NCI-H2171 treated with DMSO at 0.1 percent for 48 hours (cell line): ENCODE data around the gene DUOX2.
"Not testable (repeated sequence)": the region's sequence is repeated elsewhere in the genome, so short reads cannot be mapped to it uniquely, and the experiment has no call there.

Experiments used
- DNase-seq: peaks from one replicate; lab custom pipeline; 2025; lab: John Stamatoyannopoulos, UW

Gene DUOX2

GRCh38 chr15:45100884-45101625, 12.9 kb downstream of the DUOX2 start:
- no peak for DNase-seq

GRCh38 chr15:45099549-45100165, 14.3 kb downstream of the DUOX2 start:
- DNase-seq, result no peak

- no peak for DNase-seq
These were observed 16.5 kb downstream of the DUOX2 start for GRCh38 chr15:45097466-45097865.

GRCh38 chr15:45095661-45096060, 18.3 kb downstream of the DUOX2 start:
- DNase-seq, result no peak

GRCh38 chr15:45094358-45094730, 19.6 kb downstream of the DUOX2 start:
- DNase-seq, result no peak

DNA sequence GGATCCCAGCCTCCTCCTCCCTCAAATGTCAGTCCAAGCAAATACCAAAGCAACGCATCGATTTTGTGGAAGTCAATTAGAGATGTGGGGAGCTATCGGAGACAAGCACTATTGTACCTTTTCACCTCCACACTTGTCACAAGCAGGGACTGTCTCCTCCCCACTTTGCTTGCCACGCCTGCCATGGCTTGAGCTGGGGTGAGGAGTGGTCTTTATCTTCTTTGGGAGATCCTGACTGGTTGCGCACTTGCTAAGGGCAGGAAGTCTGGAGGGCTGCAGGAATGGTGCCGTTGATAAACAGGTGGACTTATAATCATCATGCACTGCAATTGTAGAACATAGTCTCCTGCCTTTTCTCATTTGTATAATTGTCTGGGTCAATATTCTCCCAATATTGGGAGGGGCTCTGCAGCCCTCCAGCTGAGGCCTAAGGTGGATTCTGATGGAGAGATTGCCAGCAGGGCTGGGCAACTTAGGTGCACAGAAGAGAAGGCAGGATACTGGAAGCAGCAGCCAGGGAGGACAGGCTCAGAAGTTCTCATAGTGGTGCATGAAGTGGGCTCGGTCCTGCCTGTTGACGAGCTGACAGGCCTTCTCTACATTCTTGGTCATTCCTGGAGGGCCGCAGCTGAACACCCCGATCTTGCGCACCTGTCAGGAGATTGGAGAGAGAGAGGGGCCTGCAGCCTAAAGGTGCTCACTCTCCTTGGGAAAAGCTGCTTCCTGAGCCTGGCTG, 20.2 kb downstream of the DUOX2 start:
- no peak for DNase-seq

DNA sequence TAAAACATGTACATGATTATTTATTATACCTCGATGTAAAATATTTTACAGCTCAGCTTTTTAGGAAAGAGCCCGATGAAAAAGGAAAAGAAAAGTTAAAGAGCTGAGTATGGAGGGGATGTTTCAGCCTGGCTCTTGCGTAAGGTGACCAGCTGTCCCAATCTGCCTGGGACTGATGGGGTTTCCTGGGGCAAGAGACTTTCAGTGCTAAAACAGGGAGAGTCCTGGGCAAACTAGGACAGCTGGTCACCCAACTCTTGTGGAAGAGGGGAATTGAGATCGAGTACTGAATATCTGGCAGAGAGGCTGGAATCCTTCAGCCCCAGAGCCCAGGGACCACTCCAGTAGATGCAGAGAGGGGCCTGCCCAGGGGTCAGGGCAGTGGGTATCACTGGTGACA, 21.0 kb downstream of the DUOX2 start:
- DNase-seq, result no peak

DNA sequence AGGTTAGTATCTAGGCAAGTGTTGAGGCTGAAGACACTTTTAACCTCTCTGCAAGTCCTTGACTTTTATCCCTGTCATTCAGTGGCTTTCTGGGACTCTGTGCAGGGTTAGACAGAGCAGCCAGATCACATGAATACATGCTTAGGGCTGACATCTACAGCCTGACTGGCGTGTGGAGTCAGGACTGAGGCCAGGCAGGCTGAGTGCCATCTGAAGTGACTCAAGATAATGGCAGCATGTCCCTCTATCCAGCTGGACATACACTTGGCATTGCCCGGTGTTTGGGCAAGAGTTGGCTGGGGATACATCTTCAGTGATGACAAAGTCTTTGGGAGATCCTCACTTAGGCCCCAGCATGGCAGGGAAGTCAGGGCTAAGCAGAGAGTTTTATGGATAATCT, 22.4 kb downstream of the DUOX2 start:
- DNase-seq, result no peak

DNA sequence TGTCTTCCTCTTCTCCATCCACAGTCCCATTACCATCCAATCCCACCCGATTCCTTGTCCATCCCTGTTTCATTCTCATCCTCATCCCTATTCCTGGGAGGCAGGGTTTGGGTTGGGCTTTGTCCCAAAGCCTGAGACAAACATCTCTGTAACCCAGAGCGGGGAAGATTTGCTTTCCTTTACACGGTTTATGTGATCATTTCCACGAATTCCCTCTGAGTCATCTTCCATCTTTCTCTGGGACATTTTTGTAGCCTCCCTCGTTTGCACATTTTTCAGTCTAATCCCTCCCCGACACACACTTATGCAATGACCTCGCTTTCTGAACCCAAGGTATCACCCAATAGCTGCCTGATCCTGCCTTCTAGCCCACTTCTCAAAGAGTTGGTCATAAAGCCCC, 22.8 kb downstream of the DUOX2 start:
- no peak for DNase-seq

DNA sequence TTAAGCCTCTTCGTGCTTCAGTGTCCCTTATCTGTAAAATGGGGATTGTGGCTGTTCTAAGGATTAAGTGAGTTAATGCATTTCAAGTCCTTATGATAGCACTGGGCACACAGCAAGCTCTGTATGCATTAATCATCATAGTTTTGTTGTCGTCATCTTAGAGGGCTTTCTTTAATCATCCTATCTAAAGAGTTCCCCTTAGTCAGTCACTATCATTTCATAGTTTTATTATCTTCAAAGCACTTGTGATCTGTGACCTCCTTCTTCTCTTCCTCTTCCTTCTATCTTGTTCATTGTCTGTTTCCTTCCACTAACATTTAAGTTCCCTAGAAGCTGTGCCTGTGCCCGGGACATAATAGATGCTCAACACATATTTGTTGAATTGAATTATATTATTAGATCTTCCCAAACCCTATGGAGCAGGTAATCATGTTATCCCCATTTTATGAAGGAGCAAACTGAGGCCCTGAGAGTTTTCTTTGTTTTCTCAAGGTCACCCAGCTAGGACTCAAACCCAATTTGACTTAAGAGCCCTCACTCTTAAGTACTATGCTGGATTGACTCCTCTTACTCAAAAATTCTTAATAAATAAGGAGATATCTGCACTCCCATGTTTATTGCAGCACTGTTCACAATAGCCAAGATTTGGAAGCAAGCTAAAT, 24.1 kb downstream of the DUOX2 start:
- DNase-seq, result no peak

DNA sequence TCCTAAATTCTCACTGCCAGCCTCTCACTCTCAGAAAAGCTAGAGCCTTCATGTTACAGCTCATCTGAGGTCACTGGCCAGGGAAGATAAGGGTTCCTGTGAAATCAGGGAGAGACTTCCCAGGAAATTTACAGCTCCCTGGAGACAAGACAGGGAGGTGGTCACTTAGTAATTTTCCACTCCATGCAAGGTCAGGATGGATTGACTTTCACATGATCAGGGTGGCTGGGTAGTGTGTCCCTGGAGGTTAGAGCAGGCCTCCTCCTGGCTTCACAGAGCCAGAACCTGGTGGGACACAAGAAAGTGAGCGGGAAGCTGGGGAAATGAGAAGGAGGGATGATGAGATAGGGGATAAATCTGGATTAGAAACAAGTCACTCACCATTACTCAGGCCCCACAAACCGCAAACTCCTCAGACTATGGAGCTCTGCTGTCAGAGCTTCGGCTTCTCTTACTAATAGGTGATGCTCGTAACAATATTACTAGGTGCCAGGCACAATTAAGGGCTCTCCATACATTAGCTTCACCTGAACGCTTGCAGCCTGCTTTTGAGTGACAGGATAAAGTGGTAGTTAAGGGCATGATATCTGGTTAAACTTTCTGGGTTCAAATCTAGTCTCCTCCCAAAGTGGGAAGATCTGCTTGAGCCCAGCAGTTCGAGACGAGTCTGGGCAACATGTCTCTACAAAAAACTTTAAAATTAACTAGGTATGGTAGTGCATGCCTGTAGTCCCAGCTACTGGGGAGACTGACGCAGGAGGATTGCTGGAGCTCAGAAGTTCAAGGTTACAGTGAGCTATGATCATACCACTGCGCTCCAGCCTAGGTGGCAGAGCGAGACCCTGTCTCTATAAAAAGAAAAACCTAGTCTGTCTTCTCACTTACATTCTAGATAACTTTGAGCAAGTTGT, 24.9 kb downstream of the DUOX2 start:
- no peak for DNase-seq

GRCh38 chr15:45087513-45087912, 26.5 kb downstream of the DUOX2 start:
- DNase-seq, result no peak

- DNase-seq, result no peak
These were observed 29.8 kb downstream of the DUOX2 start for GRCh38 chr15:45084163-45084562.

DNA sequence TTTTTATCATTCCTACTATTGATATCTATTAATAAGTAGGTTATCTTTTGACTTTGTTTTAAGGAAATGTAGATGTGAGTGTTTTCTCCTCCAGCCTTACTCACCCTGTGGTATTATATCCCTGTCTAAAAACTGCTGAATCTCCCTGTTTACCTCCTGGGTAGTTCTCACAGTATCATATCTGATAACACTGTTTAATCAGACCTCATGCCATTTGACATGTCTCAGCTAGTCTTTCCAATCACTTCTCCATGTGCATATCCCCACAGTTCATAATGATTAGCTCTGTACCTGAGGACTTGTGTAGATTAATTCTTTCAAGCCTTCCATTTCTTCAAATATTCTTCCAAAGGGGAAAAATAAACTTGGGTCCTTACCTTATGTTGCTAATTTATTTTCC, 30.7 kb downstream of the DUOX2 start:
- peak; percentile 69 for DNase-seq

- not testable (repeated sequence) for DNase-seq
These were observed 31.6 kb downstream of the DUOX2 start for GRCh38 chr15:45082412-45082811.

GRCh38 chr15:45080593-45080992, 33.4 kb downstream of the DUOX2 start:
- DNase-seq, result not testable (repeated sequence)

- not testable (repeated sequence) for DNase-seq
These were observed 34.2 kb downstream of the DUOX2 start for GRCh38 chr15:45079628-45080246.

- peak; percentile 95 for DNase-seq
These were observed 34.8 kb downstream of the DUOX2 start for GRCh38 chr15:45079201-45079600.

- DNase-seq, result not testable (repeated sequence)
These were observed 36.6 kb downstream of the DUOX2 start for GRCh38 chr15:45077391-45077790.

DNA sequence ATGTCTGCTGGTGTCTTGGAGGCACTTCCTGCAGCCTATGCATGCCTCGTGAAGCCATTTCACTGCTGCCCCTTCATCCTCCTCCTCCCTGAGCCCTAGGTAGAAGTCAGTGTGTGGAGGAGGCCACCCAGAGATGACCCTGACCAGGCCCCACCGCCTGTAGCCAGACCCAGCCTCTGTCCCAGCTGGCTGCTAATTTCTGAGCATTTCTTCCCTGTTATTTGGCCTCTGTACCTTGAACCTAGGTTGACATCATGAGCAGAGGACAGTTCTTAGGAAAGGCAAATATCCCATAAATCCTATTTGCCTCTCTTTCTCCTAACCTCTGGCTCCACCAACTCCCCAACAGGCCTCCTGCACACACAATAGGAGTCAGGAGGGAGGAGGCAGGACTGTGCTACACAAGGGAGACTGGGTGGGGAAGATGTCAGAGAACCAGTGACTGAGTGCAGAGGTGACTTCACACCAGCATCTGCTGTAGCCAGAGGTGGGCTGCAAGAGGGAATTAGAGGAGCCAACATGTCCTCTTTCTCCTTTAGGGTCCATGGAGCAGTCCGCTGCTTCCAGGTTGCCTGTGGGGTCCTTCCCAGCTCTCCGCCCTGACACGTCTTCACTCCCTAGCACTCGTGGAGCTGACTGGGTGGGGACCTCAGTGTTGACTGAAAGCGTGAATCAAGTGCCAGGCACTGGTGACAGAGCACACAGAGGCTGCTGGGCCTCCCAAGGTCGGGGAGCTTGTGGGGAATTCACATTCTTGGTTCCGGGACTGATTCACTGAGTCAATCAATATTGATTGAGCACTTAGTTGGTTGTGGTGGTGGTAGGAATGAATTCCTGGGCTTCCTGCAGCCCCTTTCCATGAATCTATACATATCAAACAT, 38.3 kb downstream of the DUOX2 start:
- DNase-seq, result not testable (repeated sequence)
